Skeletal muscle satellite cell (primary cell): ENCODE measurements around the gene OR2W1. TPM values are rescaled to one million over a fixed set of nuclear protein-coding genes. Genes with fewer than 3 reads are reported as not detected.

Experiments used
- H3K27me3 ChIP-seq: 2 replicates; pipeline ENCODE4 v1.7.0; 2013; ENCODE audit warnings: low read length; ENCODE audit not compliant: control insufficient read depth, insufficient read depth
- H3K36me3 ChIP-seq: 2 replicates; pipeline ENCODE4 v1.7.0; 2013; ENCODE audit warnings: mild to moderate bottlenecking, control low read depth, low read length; ENCODE audit not compliant: insufficient read depth
- H3K4me1 ChIP-seq: 2 replicates; pipeline ENCODE4 v1.7.0; 2013; ENCODE audit warnings: low read length; ENCODE audit not compliant: control insufficient read depth, insufficient read depth
- H3K4me2 ChIP-seq: 2 replicates; pipeline ENCODE4 v1.7.0; 2013; ENCODE audit warnings: mild to moderate bottlenecking, low read length
- H3K4me3 ChIP-seq: 2 replicates; pipeline ENCODE4 v1.7.0; 2013; ENCODE audit warnings: low read length
- H3K9ac ChIP-seq: 2 replicates; pipeline ENCODE4 v1.7.0; 2013; ENCODE audit warnings: mild to moderate bottlenecking, low read depth, low read length, moderate library complexity
- H3K9me3 ChIP-seq: replicated peaks from 2 replicates; pipeline ENCODE4 v1.7.0; 2013; ENCODE audit warnings: mild to moderate bottlenecking, control low read depth, low read length
- total RNA-seq: library from RNA; depleted of rRNA; stranded (reverse); fragments of >200 nt; gene quantifications from 2 replicates; pipeline ENCODE4 v1.2.3, GENCODE V29; 2012; rRNA removed

Gene OR2W1
- not detected in 2 replicates for total RNA-seq

GRCh38 chr6:29045075-29045474 lies at the start of gene OR2W1:
OR2W1 (minus strand) TSS chr6:29045175; CDS start chr6:29045175, 0 bp downstream.
- Histone ChIP-seq H3K9ac (no peak within 1 kb of the TSS), H3K27me3 (no peaks in the 10 kb centered on the region), H3K36me3 (no peaks in the 10 kb centered on the region)

GRCh38 chr6:29092957-29093356 lies 48.0 kb upstream of the OR2W1 start:
- Histone ChIP-seq H3K4me1 (no peaks in the 10 kb centered on the region), H3K9me3 (no peaks in the 10 kb centered on the region), H3K4me3 (no peak overlapping the region), H3K9ac (no peak overlapping the region), H3K27me3 (no peaks in the 10 kb centered on the region), H3K4me2 (no peak overlapping the region), H3K36me3 (no peaks in the 10 kb centered on the region)

More at GRCh38 chr6:29045075-29045474, at the start of gene OR2W1:
- Histone ChIP-seq H3K4me2 (no peak within 1 kb of the TSS), H3K9me3 (no peaks in the 10 kb centered on the region), H3K4me1 (no peaks in the 10 kb centered on the region), H3K4me3 (no peak within 1 kb of the TSS)

DNA sequence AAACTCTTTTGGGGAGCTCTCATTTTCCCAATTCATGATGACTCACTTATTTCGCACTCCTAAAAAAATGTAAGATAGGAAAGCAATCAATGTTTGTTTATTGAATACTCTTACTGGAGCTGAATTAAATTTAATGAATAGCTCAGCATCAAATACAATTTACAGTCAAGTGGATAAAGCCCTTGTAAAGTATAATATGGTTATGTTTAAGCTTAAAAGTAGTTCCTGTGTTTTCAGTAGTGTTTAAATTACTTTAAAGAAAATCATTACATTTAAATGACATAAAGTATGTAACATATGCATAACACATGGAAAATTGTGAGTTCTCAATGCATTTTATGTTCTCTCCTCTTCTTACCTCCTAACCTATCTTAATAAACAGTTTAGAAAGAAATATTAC lies 42.2 kb upstream of the OR2W1 start, which contains the start of gene OR2B3:
Gene OR2B3, minus strand, starts transcription at position 101 of the 400 bp plus-strand sequence. Its CDS starts 65 bp downstream, at position 36.
- Histone ChIP-seq H3K4me2 (no peak within 1 kb of the TSS), H3K36me3 (no peaks in the 10 kb centered on the region), H3K9me3 (no peaks in the 10 kb centered on the region), H3K4me1 (no peaks in the 10 kb centered on the region), H3K27me3 (no peaks in the 10 kb centered on the region), H3K4me3 (no peak within 1 kb of the TSS), H3K9ac (no peak within 1 kb of the TSS)

- Histone ChIP-seq H3K4me2 (no peak overlapping the region), H3K4me1 (no peaks in the 10 kb centered on the region), H3K9ac (no peak overlapping the region), H3K9me3 (no peaks in the 10 kb centered on the region), H3K4me3 (no peak overlapping the region), H3K36me3 (no peaks in the 10 kb centered on the region), H3K27me3 (no peaks in the 10 kb centered on the region)
These were observed 37.5 kb upstream of the OR2W1 start for GRCh38 chr6:29082457-29082856.

GRCh38 chr6:29081312-29081711 lies 36.3 kb upstream of the OR2W1 start:
- Histone ChIP-seq H3K9me3 (no peaks in the 10 kb centered on the region), H3K27me3 (no peaks in the 10 kb centered on the region), H3K4me1 (no peaks in the 10 kb centered on the region), H3K4me3 (no peak overlapping the region), H3K36me3 (no peaks in the 10 kb centered on the region), H3K9ac (no peak overlapping the region), H3K4me2 (no peak overlapping the region)

- no peak overlapping the region for H3K4me2 ChIP-seq
- H3K36me3 ChIP-seq = no peaks in the 10 kb centered on the region
- no peaks in the 10 kb centered on the region for H3K9me3 ChIP-seq
- H3K4me1 ChIP-seq = no peaks in the 10 kb centered on the region
- H3K4me3 ChIP-seq = no peak overlapping the region
- no peaks in the 10 kb centered on the region for H3K27me3 ChIP-seq
- H3K9ac ChIP-seq = no peak overlapping the region
These were observed 34.2 kb upstream of the OR2W1 start for GRCh38 chr6:29079203-29079602.

DNA sequence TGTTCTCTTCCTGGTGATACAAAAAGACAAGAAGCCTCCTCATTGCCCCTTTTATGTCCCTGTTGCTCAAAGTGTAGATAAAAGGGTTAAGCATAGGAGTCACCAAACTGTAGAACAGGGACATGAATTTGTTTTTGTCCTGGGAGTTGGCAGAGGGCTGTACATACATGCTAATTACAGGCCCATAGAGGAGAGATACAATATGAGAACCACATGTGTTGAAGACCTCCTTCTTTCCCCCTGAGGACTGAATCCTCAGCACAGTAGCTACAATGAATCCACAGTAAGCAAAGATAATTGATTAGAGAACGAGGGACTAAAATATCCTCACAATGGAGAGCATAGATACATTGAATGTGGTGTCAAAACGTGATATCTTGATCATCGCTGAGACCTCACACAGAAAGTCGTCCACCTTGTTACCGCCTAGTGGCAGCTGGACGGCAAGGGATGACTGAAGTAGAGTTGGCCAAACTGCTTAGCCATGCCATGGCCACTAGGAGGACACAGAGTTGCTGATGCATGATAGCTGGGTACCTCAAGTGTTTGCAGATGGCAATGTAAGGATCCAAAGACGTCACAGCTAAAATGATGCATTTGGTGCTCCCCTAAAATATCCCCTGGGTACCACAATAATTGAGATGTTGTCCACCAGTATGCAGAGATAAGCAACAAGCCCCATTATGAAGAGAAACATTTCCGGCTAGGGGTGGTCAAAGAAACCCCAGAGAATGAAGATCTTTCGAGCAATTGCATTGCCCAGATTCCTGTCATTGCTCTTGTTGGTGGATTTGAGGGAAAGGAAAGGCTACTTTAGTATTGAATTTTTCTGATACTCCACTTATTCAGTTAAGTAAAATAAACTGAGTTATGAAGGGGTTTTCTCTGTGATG lies 27.1 kb upstream of the OR2W1 start:
- H3K4me1 ChIP-seq = no peaks in the 10 kb centered on the region
- H3K27me3 ChIP-seq = no peaks in the 10 kb centered on the region
- H3K36me3 ChIP-seq = no peaks in the 10 kb centered on the region
- H3K9ac ChIP-seq = no peak overlapping the region
- no peaks in the 10 kb centered on the region for H3K9me3 ChIP-seq
- no peak overlapping the region for H3K4me2 ChIP-seq
- H3K4me3 ChIP-seq = no peak overlapping the region

- Histone ChIP-seq H3K27me3 (no peaks in the 10 kb centered on the region), H3K9ac (no peak overlapping the region), H3K4me3 (no peak overlapping the region), H3K4me1 (no peaks in the 10 kb centered on the region), H3K9me3 (no peaks in the 10 kb centered on the region), H3K36me3 (no peaks in the 10 kb centered on the region), H3K4me2 (no peak overlapping the region)
These were observed 6.7 kb upstream of the OR2W1 start for GRCh38 chr6:29051680-29052079.

GRCh38 chr6:29035951-29036350 lies 9.0 kb downstream of the OR2W1 start:
- Histone ChIP-seq H3K9me3 (no peaks in the 10 kb centered on the region), H3K4me2 (no peak overlapping the region), H3K4me3 (no peak overlapping the region), H3K9ac (no peak overlapping the region), H3K4me1 (no peaks in the 10 kb centered on the region), H3K27me3 (no peaks in the 10 kb centered on the region), H3K36me3 (no peaks in the 10 kb centered on the region)

DNA sequence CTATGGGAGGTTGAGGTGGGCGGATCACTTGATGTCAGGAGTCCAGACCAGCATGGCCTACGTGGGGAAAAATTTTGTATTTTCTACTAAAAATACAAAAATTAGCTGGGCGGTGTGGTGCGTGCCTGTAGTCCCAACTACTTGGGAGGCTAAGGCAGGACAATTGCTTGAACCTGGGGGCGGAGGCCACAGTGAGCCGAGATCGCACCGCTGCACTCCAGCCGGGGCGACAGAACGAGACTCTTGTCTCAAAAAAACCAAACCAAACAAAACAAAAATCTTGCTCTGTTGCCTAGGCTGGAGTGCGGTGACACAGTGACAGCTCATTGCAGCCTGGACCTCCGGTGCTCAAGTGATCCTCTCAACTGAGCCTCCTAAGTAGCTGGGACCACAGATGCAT lies 16.2 kb downstream of the OR2W1 start:
- Histone ChIP-seq H3K27me3 (no peaks in the 10 kb centered on the region), H3K9me3 (no peaks in the 10 kb centered on the region), H3K4me3 (no peak overlapping the region), H3K4me1 (no peaks in the 10 kb centered on the region), H3K36me3 (no peaks in the 10 kb centered on the region), H3K9ac (no peak overlapping the region), H3K4me2 (no peak overlapping the region)

GRCh38 chr6:29025927-29026585 lies 18.9 kb downstream of the OR2W1 start:
- no peaks in the 10 kb centered on the region for H3K9me3 ChIP-seq
- no peak overlapping the region for H3K4me3 ChIP-seq
- no peak overlapping the region for H3K4me2 ChIP-seq
- H3K9ac ChIP-seq = no peak overlapping the region
- H3K4me1 ChIP-seq = no peaks in the 10 kb centered on the region
- peaks cover 7% of the 10 kb centered on the region for H3K27me3 ChIP-seq
- no peaks in the 10 kb centered on the region for H3K36me3 ChIP-seq
